Stimulated activated CD8-positive, alpha-beta memory T cell treated with anti-CD3 and anti-CD28 coated beads, Interleukin-12 subunit alpha, Interleukin-12 subunit beta, amount 100 ng/mL, for 24 hours (primary cell): Measurements from ENCODE around the gene TMEM131.

Source experiments
- DNase-seq: peaks from one replicate; pipeline ENCODE4 v3.0.0-alpha.2; 2020; ENCODE audit errors: extremely low read depth

The TMEM131 gene

DNA sequence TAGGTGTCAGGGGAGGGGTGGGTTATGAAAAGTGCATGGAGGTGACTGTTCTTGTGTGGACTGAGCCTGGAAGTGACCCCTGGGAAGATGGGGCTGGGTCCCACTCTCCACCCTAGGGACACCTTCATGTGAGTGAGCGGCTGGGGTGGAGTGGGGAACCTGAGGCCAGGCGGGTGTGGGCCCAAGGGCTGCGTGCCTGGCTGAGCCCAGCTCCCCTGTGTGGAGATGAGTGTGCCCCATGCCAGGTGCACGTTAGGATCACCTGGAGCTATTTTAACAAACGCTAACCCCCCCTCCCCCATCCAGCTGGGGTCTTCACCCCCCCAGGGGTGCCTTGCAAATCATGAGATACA is 255.9 kb downstream of the TMEM131 start:
- DNase-seq = no peak

DNA sequence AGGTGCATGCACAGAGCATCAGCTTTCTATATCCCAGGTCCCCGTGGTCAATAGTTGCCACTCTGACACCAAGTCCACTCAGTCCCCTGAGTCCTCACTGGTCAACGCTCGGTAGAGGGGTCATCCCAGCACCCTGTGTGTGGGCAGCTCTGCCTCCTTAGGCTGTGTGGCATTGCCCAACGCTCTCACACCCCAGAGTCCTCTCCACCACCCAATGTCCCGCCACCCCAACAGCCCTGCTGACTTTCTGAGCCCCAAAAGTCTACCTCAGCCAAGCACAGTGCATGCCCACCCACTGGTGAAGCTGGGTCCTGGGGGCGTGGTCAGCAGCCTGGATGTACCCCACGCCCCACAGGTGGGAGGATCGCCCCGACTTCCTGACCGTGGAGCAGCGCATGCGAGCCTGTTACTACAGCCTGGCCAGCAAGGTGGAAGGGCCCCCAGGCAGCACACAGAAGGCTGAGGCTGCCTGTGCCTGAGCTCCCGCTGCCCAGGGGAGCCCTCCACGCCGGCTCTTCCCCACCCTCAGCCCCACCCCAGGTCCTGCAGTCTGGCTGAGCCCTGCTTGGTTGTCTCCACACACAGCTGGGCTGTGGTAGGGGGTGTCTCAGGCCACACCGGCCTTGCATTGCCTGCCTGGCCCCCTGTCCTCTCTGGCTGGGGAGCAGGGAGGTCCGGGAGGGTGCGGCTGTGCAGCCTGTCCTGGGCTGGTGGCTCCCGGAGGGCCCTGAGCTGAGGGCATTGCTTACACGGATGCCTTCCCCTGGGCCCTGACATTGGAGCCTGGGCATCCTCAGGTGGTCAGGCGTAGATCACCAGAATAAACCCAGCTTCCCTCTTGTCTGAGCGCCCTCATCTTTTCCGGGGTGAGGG is 256.5 kb downstream of the TMEM131 start:
- DNase-seq = no peak

DNA sequence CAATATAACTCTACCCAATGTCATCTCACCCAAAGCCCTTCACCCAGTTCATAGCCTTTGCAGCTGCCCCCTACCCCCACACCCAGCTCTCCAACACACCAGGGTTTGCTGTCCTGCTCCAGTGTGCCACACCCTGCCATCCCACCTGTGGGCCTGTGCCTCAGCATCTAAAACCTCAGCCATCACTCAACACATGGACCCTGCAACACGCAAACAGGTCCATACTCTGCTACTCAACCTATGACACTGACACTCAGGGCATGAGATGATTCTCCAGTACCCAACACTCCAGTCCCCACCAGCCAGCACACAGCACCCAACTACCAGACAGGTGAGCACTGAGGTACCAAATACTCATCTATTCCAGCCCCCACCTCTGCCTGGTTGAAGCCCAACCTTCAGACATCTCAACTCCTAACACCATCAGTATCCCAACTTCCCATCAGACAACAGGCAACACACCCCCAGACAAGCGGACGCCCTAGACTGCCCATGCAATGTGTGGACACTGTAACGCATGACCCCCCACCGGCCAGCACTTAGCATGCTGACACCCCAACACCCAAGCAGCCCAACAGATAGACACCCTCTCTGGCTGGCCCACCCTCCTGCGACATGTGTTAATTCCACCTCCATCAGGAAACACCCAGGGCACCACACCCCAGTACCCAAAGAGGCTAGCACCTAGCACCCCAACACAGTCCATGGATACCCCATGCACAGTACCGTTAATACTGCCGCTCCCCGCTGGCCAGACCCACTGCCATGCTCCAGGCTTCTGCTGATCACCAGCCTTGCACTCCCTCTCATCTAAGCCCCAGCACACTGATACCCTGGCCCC is 257.3 kb downstream of the TMEM131 start:
- no peak for DNase-seq

DNA sequence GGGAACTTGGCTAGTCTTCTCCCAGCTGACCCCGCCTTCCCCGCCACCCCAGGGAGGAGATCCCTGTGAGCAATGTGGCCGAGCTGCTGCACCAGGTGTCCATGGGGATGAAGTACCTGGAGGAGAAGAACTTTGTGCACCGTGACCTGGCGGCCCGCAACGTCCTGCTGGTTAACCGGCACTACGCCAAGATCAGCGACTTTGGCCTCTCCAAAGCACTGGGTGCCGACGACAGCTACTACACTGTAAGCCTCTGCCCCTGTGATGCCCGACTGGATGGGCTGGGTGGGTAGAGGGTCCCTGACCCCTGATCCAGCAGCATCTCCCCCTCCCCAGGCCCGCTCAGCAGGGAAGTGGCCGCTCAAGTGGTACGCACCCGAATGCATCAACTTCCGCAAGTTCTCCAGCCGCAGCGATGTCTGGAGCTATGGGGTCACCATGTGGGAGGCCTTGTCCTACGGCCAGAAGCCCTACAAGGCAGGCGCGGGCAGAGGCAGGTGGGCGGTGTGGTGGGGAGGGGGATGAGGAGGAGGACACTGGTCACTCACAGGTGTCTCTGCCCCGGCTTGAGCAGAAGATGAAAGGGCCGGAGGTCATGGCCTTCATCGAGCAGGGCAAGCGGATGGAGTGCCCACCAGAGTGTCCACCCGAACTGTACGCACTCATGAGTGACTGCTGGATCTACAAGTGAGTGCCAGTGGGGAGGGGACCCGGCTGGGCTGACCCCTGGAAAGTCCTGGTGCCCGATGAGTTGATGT is 258.1 kb downstream of the TMEM131 start:
- DNase-seq = no peak

DNA sequence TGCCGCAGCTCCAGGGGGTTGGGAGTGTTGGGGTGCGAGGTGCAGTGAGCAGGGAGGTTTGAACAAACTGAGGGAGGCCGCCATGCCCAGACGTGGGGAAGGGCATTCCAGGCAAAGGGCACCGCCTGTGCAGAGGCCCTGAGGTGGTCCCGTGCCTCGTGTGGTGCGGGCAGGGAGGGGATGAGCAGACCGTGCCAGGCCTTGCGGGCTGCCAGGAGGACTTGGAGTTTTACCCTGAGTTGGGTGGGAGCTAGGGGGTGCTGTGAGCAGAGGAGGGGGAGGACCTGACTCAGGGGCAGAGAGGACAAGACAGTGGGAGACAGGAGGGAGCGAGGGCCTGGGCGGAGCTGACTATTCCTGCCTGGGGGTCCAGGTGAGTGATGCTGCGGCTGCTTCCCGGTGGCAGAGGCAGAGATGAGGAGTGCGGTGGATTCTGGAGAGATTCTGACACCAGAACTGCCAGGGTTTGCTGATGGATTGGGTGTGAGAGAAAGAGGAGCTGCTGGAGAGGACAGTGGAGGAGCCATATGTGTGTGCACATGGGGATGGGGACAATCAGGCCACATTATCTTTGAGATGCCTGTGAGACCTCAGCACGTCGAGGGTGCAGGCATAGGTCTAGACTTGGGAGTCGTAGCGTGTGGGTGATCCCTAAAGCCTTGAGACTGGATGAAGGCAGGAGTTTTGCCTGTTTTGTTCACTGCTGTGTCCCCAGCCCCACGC is 259.0 kb downstream of the TMEM131 start:
- no peak for DNase-seq

DNA sequence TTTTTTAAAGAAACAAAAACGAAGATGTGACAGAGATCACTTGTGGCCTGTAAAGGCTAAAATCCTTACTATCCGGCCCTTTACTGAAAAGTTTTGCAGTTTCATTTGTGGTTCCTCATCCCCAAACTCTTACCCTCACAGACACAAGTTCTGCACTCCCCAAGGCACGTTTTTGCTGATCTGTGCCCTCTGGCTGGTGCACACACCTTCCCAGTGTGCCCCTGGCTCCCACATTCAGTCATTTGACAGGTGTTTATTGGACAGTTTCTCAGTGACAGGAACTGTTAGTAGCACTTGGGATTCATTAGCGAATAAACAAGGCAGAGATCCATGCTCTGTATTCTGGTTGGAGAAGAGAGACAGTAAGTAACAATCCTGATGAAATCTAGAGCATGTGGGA is 259.6 kb downstream of the TMEM131 start:
- DNase-seq = no peak

DNA sequence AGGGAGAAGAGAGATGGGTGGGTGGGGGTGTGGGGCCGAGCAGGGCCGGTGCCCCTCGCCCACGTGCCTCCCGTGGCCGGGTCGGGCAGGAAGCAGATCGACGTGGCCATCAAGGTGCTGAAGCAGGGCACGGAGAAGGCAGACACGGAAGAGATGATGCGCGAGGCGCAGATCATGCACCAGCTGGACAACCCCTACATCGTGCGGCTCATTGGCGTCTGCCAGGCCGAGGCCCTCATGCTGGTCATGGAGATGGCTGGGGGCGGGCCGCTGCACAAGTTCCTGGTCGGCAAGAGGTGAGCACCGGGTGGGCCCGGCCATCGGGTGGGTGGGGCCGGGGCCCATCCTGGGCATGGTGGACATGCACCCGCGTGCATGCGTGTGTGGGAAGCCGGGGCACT is 260.6 kb downstream of the TMEM131 start:
- no peak for DNase-seq

DNA sequence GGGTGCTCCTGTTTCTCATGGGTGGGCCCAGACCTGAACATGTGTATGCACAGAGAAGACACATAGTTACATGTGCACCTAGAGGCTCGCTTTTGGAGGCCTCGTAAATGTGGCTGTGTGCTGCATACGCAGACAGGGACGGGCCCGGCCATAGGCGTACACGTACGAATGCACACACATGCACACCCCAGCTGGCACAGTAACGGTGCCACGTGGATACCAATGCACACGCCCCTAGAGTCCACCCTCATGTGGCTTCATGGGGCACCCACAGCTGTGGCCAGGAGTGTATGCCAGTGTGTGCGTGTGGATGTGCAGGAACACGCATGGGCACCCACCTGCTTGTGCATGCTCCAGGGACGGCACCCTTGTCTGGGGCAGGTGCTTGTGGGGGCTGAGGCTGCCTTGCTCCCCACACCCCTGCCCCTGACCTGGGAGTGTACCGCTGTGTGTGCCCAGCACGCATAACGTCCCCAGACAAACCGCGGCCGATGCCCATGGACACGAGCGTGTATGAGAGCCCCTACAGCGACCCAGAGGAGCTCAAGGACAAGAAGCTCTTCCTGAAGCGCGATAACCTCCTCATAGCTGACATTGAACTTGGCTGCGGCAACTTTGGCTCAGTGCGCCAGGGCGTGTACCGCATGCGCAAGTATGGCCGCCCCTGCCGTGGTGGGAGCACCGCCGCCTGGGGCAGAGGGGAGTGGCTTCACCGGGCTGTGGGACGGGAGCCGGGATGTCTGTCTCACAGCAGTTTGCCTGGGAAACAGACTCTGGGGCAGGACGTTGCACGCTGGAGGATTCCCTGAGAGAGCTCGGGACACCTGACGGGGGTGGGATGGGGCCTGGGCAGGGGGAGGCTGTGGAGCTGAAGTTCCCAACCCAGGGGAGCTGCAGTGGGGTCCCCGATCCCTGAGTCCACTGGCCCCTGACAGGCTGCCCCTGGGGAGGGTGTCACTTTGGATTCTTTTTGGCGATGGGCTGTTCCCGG is 261.4 kb downstream of the TMEM131 start:
- DNase-seq = no peak

DNA sequence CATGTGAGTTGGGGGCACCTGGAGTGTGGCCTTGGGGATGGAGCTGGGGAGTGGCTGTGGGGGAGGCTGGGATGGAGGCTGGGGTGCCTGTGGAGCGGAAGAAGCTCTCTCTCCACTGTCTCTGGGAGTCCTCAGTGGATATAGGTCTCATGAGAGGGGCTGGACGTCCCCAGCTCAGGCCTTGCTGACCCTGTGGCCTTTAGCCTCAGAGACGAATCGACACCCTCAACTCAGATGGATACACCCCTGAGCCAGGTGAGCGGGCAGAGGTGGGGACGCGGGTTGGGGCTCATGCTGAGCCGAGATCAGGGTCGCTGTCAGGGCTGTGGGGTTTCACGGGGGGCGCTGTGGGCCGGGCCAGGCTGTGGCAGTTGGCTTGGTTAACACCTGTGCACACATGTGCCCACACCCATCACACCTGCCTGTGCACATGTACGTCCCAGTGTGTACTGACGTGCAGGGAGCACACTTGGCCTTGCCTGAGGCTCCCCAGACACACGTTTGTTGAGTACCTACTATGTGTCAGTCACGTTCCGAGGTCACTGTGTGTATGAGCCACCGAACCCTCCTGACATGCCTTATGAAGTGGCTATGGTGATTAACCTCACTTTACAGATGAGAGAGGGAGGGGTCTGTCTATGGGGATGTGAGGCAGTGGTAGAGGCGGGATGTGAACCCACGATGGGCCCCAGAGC is 262.3 kb downstream of the TMEM131 start:
- DNase-seq = no peak

DNA sequence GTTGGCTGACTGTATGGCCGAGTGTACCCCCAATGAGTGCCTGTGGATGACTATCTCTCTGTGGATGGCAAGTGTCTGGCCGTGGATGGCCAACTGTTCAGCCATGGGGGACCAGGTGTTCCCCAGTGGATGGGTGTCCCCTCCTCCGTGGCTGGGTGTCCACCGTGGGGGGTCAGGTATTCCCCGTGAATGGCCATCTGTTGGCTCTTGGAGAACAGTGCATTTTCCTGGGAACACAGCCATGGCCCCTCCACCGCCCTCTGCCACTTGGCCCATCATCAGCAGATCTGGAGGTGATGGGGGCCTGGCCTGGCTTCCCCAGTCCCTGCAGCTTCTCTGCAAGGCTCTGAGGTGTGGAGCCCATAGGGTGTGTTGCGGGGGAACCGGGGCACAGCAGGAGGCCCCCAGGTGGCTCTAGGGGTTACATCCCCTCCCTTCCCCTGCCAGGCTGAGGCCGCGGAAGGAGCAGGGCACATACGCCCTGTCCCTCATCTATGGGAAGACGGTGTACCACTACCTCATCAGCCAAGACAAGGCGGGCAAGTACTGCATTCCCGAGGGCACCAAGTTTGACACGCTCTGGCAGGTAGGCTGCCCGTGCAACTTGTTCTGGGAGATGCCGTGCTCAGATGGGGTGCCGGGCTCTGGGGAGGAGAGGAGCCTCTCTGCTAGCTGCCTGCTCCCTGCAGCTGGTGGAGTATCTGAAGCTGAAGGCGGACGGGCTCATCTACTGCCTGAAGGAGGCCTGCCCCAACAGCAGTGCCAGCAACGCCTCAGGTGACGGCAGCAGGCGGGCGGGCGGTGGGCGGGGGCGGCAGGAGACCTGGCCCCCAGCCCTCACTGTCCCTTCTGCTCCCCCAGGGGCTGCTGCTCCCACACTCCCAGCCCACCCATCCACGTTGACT is 263.1 kb downstream of the TMEM131 start:
- DNase-seq = no peak

DNA sequence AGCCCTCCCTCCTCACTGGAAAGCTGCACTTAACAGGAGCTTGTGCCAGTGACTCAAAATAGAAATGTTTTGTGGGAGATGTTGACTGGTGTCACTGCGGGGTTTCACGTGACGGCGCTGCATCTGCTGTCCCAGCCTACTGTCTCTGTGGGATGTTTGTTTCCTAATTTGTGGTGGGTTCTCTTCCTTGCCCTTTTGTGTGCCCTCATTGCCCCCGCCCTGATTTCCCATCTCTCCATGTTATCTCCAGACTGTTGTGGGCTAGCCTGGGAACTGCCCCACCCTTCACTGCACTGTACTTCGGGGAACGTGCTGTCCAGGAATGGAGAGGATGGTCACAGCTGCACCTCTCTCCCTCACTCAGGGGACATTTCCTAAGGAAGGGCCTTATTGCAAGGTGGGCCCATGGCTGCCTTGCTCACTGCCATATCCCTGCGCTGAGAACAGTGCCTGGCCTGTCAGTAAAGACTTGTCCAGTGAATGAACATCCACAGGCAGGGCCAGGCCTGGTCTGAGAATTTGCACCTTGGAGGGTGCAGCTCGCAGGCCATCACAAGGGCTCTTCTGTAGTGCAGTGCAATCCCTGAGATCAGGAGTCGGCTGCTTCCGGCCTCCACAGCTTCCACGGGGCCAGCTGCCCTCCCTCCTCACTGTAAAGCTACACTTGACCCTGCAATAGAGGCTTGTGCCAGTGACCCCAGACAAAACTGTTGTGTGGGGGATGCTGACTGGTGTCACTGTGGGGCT is 264.3 kb downstream of the TMEM131 start:
- DNase-seq = no peak

DNA sequence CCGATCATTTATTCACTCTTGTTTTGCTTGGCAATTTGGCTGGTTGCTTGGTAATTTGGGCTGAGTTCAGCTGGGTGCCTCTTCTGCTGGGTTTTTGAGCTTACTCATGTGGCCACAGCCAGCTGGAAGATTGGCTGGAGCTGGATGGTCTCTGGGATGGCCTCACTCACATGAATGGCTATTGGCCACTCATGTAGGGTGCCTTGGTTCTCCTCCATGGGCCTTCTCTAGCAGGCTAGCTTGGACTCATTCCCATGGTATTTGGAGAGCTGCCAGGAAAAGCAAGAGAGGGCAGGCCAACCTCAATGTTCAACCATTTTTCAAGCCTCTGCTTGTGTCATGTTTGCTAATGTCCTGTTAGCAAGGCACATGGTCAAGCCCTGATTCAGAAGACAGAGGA is 265.5 kb downstream of the TMEM131 start:
- no peak for DNase-seq

DNA sequence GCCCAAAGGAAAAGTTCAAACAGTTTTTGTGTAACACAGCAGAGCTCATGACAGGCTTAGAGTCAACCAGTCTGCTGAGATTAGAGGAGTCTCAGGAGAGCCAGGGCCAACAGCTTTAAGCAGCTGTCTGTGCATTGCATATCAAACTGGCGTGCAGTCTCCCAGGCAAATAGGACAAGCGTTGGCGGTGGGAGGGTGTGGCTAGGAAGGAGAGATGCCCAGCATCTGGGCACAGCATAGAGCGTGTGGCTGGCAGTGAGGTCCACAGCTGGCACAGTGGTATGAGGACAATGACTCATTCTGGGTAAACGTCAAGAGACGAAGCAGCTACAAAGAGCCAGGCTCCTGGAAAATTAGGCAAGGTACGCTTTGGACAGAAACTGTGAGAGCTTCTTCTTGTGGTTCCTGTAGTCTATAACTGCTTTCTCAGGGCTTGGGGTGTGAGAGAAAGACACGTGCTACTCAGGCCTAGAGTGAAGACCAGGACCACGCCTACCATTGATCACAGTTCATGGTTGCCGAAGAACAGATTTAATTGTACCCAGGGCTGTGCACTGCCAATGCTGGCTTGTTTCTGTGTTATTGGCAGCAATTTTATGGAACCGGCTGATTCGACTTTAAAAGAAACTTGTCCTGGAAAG is 267.5 kb downstream of the TMEM131 start:
- no peak for DNase-seq

DNA sequence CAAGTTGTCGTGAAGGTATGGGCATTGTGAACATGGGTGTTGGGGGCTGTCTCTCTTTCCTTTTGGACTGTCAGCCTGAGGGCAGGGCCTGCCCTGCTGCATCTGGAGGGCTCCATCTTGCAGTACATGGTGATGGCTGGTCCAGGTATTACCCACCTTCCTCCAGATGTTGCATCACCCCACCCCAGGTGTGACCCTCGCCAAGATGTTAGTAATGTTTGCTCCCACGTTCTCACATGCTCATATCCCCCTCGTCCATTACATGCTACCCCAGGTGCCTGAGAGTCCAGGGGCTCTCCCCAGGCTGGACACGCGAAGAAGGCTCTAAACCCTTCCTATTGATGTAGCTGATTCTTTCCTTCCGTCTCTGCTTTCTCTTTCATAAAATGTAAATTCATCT is 268.5 kb downstream of the TMEM131 start:
- no peak for DNase-seq

DNA sequence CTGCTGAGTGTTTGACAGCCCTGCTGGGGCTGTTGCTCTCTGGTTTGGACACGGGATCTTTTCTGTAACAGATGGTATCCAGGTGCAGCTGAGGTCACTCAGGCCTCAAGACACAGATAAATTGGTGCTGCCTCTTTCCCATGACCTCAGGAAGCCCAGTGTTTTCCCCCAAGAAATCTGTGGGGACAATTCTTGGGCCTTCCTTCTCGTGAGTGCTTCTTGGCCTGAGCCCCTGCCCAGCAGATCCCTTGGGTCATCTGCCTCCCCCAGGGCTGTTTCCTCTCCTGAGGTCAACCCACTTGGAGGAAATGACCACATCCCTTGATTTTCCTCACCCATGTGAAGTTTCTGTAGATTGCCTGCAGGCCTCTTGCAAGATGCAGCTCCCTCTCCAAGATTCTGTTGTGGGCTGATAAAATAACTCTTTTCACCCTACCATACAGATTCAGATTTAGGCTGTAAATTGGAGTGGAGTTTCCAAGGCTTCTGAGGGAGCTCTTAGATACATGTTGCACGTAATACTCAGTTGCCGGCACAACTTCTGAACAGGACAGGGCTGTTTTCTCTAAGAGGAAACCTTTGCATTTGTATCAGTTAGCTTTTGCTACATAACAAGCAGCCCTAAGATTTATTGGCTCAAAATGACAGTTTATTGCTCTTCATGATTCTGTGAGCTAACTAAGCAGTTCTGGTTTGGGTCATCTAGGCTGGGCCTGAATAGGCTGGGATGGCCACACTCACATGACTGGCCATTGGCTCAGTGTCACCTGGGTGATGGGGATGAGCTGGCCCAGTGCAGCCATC is 269.3 kb downstream of the TMEM131 start:
- DNase-seq = no peak

DNA sequence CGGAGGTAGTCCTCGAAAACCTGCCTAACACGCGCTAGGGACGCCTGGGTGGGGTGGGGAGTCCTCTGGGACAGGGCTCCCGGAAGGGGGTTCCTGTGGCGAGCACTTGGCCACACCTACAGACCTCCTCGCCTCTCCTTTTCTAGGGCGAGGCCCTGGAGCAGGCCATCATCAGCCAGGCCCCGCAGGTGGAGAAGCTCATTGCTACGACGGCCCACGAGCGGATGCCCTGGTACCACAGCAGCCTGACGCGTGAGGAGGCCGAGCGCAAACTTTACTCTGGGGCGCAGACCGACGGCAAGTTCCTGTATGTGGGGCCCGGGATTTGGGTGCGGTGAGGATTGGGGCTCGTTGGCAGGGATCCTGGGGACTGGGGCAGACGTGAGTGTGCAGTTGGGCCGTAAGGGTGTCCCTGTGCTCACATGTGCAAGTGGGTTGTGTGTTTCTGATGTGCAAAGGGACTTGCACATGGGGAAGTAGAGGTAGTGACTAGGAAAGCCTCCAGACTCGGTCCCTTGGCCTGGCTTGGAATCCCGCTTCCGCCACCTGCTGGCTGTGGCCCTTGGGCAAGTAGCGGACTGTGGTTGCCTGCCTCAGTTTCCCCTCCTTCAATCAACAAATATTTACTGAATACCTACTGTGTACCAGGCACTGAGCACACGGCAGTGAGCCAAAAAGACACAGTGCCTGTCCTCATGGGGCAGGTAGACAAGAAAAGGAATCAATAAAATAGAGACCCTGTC is 270.6 kb downstream of the TMEM131 start:
- DNase-seq = no peak
